Measurements from ENCODE around the gene SLC66A3. TPM values are rescaled to one million over a fixed set of nuclear protein-coding genes. Genes with fewer than 3 reads are reported as not detected.
A peak's percentile ranks its signal among the peaks of the same experiment; 100 is the strongest.

Gene SLC66A3
- total RNA-seq, 1 experiment from 2014 or later: 12.5 TPM

- TF ChIP-seq AFF4 (CRISPR knock-in tag; IDR thresholded peaks at IDR 0.05; ENCODE audit: borderline replicate concordance) (peak; percentile 82; the same call in 1 of the 2 replicates), ERG (CRISPR knock-in tag; IDR thresholded peaks at IDR 0.05) (no peak), E2F5 (CRISPR knock-in tag; IDR thresholded peaks at IDR 0.05) (peak; percentile 52; the same call in 1 of the 2 replicates), PRRX2 (CRISPR knock-in tag; IDR thresholded peaks at IDR 0.05) (no peak)
Observed at GRCh38 chr2:11155381-11156035, at the start of gene SLC66A3 (continued).

GRCh38 chr2:11109002-11109401, 46.3 kb upstream of the SLC66A3 start:
- Mint-ChIP-seq H3K4me3 (no peak overlapping the region), H3K36me3 (no peaks in the 10 kb centered on the region), H3K4me1 (no peaks in the 10 kb centered on the region), H3K27ac (no peak overlapping the region), H3K9me3 (peaks cover 12% of the 10 kb centered on the region), H3K27me3 (ENCODE audit: low read depth) (no peaks in the 10 kb centered on the region)
- ATAC-seq (no peak), DNase-seq (ENCODE audit: low spot score) (no peak)
- ChIA-PET POLR2A (no interaction called here), CTCF (no interaction called here)
- TF ChIP-seq OVOL2 (CRISPR knock-in tag; IDR thresholded peaks at IDR 0.05; ENCODE audit: borderline replicate concordance) (no peak), ZSCAN18 (CRISPR knock-in tag; IDR thresholded peaks at IDR 0.05) (no peak), TEAD1 (CRISPR knock-in tag; IDR thresholded peaks at IDR 0.05) (no peak), ZNF121 (CRISPR knock-in tag; IDR thresholded peaks at IDR 0.05) (no peak), TCF7 (CRISPR knock-in tag; IDR thresholded peaks at IDR 0.05; ENCODE audit: low read depth) (no peak), NFATC4 (CRISPR knock-in tag; IDR thresholded peaks at IDR 0.05) (no peak), IRF1 (CRISPR knock-in tag; IDR thresholded peaks at IDR 0.05) (no peak), SOX15 (CRISPR knock-in tag; IDR thresholded peaks at IDR 0.05) (no peak)

GRCh38 chr2:11112870-11113428, 42.3 kb upstream of the SLC66A3 start:
- no peak for ATAC-seq
- Mint-ChIP-seq H3K4me3 (no peak overlapping the region), H3K27me3 (ENCODE audit: low read depth) (no peaks in the 10 kb centered on the region), H3K27ac (no peak overlapping the region), H3K9me3 (peaks cover 12% of the 10 kb centered on the region), H3K4me1 (no peaks in the 10 kb centered on the region), H3K36me3 (no peaks in the 10 kb centered on the region)
- DNase-seq (ENCODE audit: low spot score): no peak
- no peak for TF ChIP-seq TEAD1 (CRISPR knock-in tag; IDR thresholded peaks at IDR 0.05)
- TF ChIP-seq ZNF512 (CRISPR knock-in tag; IDR thresholded peaks at IDR 0.05; ENCODE audit: borderline replicate concordance): 0 out of 2 replicates have a peak, but pooled peaks have one; percentile 30
- ChIA-PET POLR2A (no interaction called here), CTCF (interaction anchor here (2.3 to 2.4 kb wide), 2 partner anchors 11 to 17 kb away, joined by 5 to 8 read pairs; no protein-coding TSS in a partner anchor)
